Ectodermal cell (in vitro differentiated cells): ENCODE measurements around the gene CA12.

Experiments
- H3K27ac ChIP-seq: 2 replicates; pipeline ENCODE4 v1.7.0; 2013; ENCODE audit warnings: mild to moderate bottlenecking, low read depth, low read length; ENCODE audit not compliant: insufficient read depth, poor library complexity, severe bottlenecking
- H3K27me3 ChIP-seq: 2 replicates; pipeline ENCODE4 v1.7.0; 2013; ENCODE audit warnings: mild to moderate bottlenecking, low read length; ENCODE audit not compliant: insufficient read depth, control insufficient read depth, poor library complexity, severe bottlenecking
- H3K36me3 ChIP-seq: one replicate; pipeline ENCODE4 v1.7.0; 2013; ENCODE audit warnings: low read length; ENCODE audit not compliant: control insufficient read depth, insufficient read depth
- H3K4me1 ChIP-seq: one replicate; pipeline ENCODE4 v1.7.0; 2013; ENCODE audit warnings: low read length; ENCODE audit not compliant: control insufficient read depth, insufficient read depth
- H3K4me3 ChIP-seq: 2 replicates; pipeline ENCODE4 v1.7.0; 2013; ENCODE audit warnings: low read depth, low read length, control low read depth; ENCODE audit not compliant: insufficient read depth
- H3K9me3 ChIP-seq: 2 replicates; pipeline ENCODE4 v1.7.0; 2013; ENCODE audit warnings: mild to moderate bottlenecking, low read length, moderate library complexity; ENCODE audit not compliant: control insufficient read depth
- WGBS, 2 experiments: methylation state at CpG; one replicate each; pipeline ENCODE4 v1.1.7; 2013; ENCODE audit warnings: missing lambda C conversion rate in 2 of 2; 5-methylcytosine and 5-hydroxymethylcytosine counted together

CA12 gene

GRCh38 chr15:63295341-63295740 is 86.3 kb downstream of the CA12 start:
- Histone ChIP-seq H3K4me3 (no peak overlapping the region), H3K27ac (no peak overlapping the region), H3K36me3 (no peaks in the 10 kb centered on the region), H3K4me1 (no peaks in the 10 kb centered on the region), H3K27me3 (no peaks in the 10 kb centered on the region), H3K9me3 (no peaks in the 10 kb centered on the region)

DNA sequence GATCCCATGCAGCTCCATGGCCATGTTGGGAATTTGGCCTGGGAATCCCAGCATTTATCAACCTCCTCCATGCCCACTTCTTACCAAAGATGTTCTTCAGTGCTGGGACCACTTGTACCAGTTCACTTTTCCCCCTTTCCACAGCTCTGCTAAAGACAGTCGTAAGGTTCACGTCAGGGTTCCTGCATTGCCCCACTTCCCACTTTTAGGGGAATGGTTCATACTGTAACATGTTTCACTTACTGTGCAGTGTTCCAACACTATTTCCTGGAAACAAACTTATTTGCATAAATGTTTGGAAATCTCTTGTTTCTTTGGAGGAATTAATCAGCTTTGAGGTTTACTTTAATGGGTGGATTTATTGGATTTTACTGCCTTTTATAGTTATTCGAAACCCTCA is 87.3 kb downstream of the CA12 start:
- 91 to 100% methylated on average over 3 of the region's 3 CpGs for WGBS, 2 experiments
- H3K27ac ChIP-seq, result no peak overlapping the region
- no peaks in the 10 kb centered on the region for H3K27me3 ChIP-seq
- no peak overlapping the region for H3K4me3 ChIP-seq
- H3K9me3 ChIP-seq, result no peaks in the 10 kb centered on the region
- no peaks in the 10 kb centered on the region for H3K4me1 ChIP-seq
- H3K36me3 ChIP-seq, result no peaks in the 10 kb centered on the region

GRCh38 chr15:63292771-63293170 is 88.9 kb downstream of the CA12 start:
- 97 to 99% methylated on average over 4 of the region's 5 CpGs for WGBS, 2 experiments
- no peaks in the 10 kb centered on the region for H3K4me1 ChIP-seq
- H3K9me3 ChIP-seq, result no peaks in the 10 kb centered on the region
- H3K36me3 ChIP-seq, result no peaks in the 10 kb centered on the region
- no peak overlapping the region for H3K4me3 ChIP-seq
- H3K27me3 ChIP-seq, result no peaks in the 10 kb centered on the region
- H3K27ac ChIP-seq, result no peak overlapping the region

GRCh38 chr15:63292241-63292640 is 89.4 kb downstream of the CA12 start:
- H3K4me1 ChIP-seq, result no peaks in the 10 kb centered on the region
- WGBS, 2 experiments, result 95 to 100% methylated on average over 3 of the region's 3 CpGs
- H3K36me3 ChIP-seq, result no peaks in the 10 kb centered on the region
- no peaks in the 10 kb centered on the region for H3K27me3 ChIP-seq
- no peak overlapping the region for H3K27ac ChIP-seq
- H3K9me3 ChIP-seq, result no peaks in the 10 kb centered on the region
- no peak overlapping the region for H3K4me3 ChIP-seq

DNA sequence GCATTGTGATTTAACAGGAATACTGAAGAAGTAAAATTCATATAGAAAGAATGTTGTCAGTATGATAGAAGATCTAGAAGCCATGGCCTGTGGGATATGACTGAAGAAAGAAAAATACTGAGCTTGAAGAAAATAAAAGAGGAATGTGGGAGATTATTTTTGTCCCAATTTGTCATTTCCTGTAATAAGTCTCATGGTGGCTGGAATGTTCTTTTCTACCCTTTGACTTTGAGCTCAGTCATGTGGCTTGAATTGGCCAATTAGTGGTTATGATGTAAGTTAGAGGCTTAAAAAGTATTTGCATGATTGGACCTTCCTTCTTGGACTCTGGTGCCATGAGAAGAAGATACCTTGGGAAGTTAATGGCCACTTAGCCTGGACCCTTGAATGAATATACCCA is 90.1 kb downstream of the CA12 start:
- Histone ChIP-seq H3K27me3 (no peaks in the 10 kb centered on the region), H3K36me3 (no peaks in the 10 kb centered on the region), H3K27ac (no peak overlapping the region), H3K9me3 (no peaks in the 10 kb centered on the region), H3K4me3 (no peak overlapping the region), H3K4me1 (no peaks in the 10 kb centered on the region)

DNA sequence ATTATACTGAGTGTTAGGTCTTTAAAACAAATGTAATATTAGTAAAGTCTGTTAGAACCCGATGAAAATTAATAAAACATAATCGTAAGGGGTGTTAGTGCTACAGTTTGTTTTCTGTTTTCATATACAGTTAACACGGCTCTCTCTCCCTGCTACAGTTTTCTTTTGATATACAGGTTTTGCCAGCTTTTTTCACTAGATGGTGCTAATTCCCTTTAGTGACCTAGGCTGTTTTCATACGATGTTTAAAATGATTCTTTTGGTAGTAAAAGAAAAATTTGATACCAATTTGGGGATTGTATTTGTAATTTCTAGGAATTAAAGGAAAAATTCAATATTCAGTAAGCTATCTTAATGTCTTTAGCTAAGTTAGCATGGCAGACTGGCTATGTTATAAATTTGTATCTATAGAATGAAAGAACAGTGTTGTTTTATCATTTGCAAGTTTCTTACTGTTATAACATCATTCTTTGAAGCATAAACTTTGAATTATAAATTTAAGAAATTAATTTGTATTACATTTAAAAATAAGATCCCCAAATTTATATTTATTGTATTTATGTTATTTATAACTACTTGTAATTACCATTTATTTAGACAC is 92.8 kb downstream of the CA12 start:
- Histone ChIP-seq H3K27me3 (no peaks in the 10 kb centered on the region), H3K36me3 (no peaks in the 10 kb centered on the region), H3K27ac (no peak overlapping the region), H3K4me1 (no peaks in the 10 kb centered on the region), H3K9me3 (no peaks in the 10 kb centered on the region), H3K4me3 (no peak overlapping the region)
- WGBS, 2 experiments, result 21 to 25% methylated on average over 3 to 4 of the region's 4 CpGs

DNA sequence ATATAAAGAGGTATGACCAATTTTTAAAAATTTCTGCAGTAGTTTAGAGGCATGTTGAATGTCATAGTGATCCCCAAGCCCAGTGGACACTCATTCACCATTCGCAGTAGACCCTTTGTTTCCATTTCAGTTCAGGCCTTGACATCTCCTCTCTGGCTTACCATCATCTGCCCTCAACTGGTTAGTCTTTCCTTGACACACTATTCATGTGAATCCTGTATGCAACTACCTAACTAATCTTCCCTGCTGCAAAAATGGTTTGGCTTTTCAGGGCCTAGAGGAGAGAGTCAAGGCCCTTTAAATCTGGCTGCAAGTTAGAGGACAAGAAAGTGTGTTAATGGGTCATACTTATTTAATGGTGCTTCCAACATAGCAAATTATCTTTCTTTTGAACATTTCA is 93.3 kb downstream of the CA12 start:
- Histone ChIP-seq H3K9me3 (no peaks in the 10 kb centered on the region), H3K4me1 (no peaks in the 10 kb centered on the region), H3K36me3 (no peaks in the 10 kb centered on the region), H3K27me3 (no peaks in the 10 kb centered on the region), H3K4me3 (no peak overlapping the region), H3K27ac (no peak overlapping the region)
- 75 to 78% methylated on average over 1 of the region's 1 CpG for whole genome bisulfite sequencing, 2 experiments

- Histone ChIP-seq H3K27me3 (no peaks in the 10 kb centered on the region), H3K36me3 (no peaks in the 10 kb centered on the region), H3K4me3 (no peak overlapping the region), H3K4me1 (no peaks in the 10 kb centered on the region), H3K27ac (no peak overlapping the region), H3K9me3 (no peaks in the 10 kb centered on the region)
- 90 to 94% methylated on average over 2 of the region's 2 CpGs for WGBS, 2 experiments
Measured at GRCh38 chr15:63287109-63287508, 94.5 kb downstream of the CA12 start.

GRCh38 chr15:63284335-63284734 is 97.3 kb downstream of the CA12 start:
- no peaks in the 10 kb centered on the region for H3K36me3 ChIP-seq
- no peaks in the 10 kb centered on the region for H3K9me3 ChIP-seq
- no peak overlapping the region for H3K27ac ChIP-seq
- WGBS, 2 experiments, result 96% methylated on average over 5 to 6 of the region's 6 CpGs
- no peak overlapping the region for H3K4me3 ChIP-seq
- H3K27me3 ChIP-seq, result no peaks in the 10 kb centered on the region
- no peaks in the 10 kb centered on the region for H3K4me1 ChIP-seq

GRCh38 chr15:63283126-63283525 is 98.5 kb downstream of the CA12 start:
- Histone ChIP-seq H3K27ac (no peak overlapping the region), H3K4me3 (no peak overlapping the region), H3K36me3 (no peaks in the 10 kb centered on the region), H3K4me1 (no peaks in the 10 kb centered on the region), H3K27me3 (peaks cover 6% of the 10 kb centered on the region), H3K9me3 (no peaks in the 10 kb centered on the region)
- 93 to 97% methylated on average over 7 to 8 of the region's 9 CpGs for WGBS, 2 experiments

- no peaks in the 10 kb centered on the region for H3K9me3 ChIP-seq
- no peak overlapping the region for H3K27ac ChIP-seq
- H3K36me3 ChIP-seq, result no peaks in the 10 kb centered on the region
- H3K27me3 ChIP-seq, result peaks cover 23% of the 10 kb centered on the region
- H3K4me3 ChIP-seq, result peak overlapping the region; percentile 54
- 23 to 29% methylated on average over 17 of the region's 17 CpGs for WGBS, 2 experiments
- peaks cover 6% of the 10 kb centered on the region for H3K4me1 ChIP-seq
Measured at GRCh38 chr15:63277893-63278456, 103.7 kb downstream of the CA12 start.
